Thoracic aorta (tissue), 2 donors: ENCODE measurements around the gene FHL1. TPM values are rescaled to one million over a fixed set of nuclear protein-coding genes. Genes with fewer than 3 reads are reported as not detected.
A peak's percentile ranks its signal among the peaks of the same experiment; 100 is the strongest.
"Not testable (repeated sequence)": the region's sequence is repeated elsewhere in the genome, so short reads cannot be mapped to it uniquely, and the experiment has no call there.

Source experiments
- ATAC-seq: fragments of 150-250 bp; one replicate; pipeline ENCODE4 v1.8.0; 2017; ENCODE audit warnings: low read depth; ENCODE audit not compliant: insufficient number of reproducible peaks, low FRiP score
- DNase-seq: peaks from one replicate; pipeline ENCODE4 v3.0.0-alpha.2; 2020; ENCODE audit warnings: low spot score
- H3K27ac ChIP-seq, 2 donors: fragments of 200-600 bp; sonication (generic); 1 replicate in 1 of 2; 2 replicates in 1 of 2; pipeline ENCODE4 v1.5.1; 2016; ENCODE audit warnings: mild to moderate bottlenecking in 2 of 2, moderate library complexity in 2 of 2
- H3K27me3 ChIP-seq: fragments of 200-600 bp; sonication (generic); replicated peaks from 2 replicates; pipeline ENCODE4 v1.6.0; 2016; ENCODE audit warnings: mild to moderate bottlenecking; ENCODE audit not compliant: insufficient read depth
- H3K36me3 ChIP-seq: fragments of 200-600 bp; sonication (generic); one replicate; pipeline ENCODE4 v1.5.1; 2016
- H3K4me1 ChIP-seq, 2 donors: fragments of 200-600 bp; sonication (generic); 1 replicate in 1 of 2; 2 replicates in 1 of 2; pipeline versions ENCODE4 v1.5.1 to v1.6.0; 2016; ENCODE audit warnings: low read depth in 2 of 2, mild to moderate bottlenecking in 1 of 2; ENCODE audit not compliant: control insufficient read depth in 1 of 2
- H3K4me3 ChIP-seq: fragments of 200-600 bp; sonication (generic); 2 replicates; pipeline ENCODE4 v1.5.1; 2016; ENCODE audit warnings: mild to moderate bottlenecking
- H3K9me3 ChIP-seq: fragments of 200-600 bp; sonication (generic); 2 replicates; pipeline ENCODE4 v1.5.1; 2016
- CTCF ChIP-seq: fragments of 200-600 bp; sonication (generic); IDR thresholded peaks from one replicate; pipeline ENCODE4 v1.5.1; 2019; ENCODE audit warnings: antibody characterized with exemption
- total RNA-seq, 2 donors: library from RNA; depleted of rRNA; stranded (reverse); fragments of >200 nt; gene quantifications; one replicate each; pipeline versions ENCODE4 v1.1.0 to v1.2.3, GENCODE V29; 2016

FHL1 gene
- total RNA-seq, 2 donors from 2014 or later = 1,134 to 3,147 TPM

DNA sequence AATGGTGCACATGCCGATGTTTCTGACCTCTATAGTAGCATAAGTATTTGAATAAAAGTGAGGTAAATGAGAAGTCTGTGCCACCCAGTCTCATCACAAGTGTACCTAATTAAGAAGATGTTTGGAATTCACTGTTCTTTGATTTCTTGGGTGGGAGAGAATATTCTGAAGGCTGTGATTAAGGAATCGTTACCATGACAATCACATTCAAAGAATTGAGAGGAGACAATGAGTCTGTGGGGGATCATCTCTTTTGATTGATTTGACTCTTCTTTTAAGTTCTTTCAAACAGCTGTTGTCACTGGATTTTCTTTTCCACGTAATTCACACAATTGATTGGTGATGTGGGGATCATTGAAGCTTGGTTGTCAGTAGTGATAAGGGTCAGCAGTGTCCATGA is 18.1 kb downstream of the FHL1 start:
- DNase-seq = no peak

DNA sequence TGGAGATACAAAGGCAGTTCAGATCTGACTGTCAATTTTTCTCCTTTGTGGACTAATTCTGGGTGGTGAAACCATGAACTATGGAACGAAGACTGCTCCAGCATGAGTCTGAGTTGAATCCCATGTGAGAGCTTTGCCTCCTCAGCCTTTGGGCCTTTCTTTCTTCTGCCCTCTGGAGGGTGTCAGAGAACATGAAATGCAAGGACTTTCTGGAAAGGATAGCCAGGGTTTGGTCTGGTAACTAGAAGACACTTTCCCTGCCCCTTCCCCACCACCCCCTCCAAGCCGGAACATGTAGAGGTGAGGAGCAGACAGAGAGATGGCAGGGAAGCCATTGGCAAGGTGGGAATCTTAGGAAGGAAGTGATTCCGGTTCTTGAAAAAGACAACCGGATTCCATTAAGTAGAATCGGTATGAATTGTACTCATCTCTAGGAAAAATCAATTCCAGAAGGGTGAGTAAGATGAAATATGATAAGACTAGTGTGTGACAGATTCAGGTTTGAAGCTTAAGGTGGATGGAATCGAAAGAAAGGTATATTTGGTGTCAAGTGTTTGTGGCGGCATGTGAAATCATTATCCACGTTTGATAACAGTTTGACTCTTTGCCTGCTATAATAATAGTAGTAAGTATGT is 19.0 kb downstream of the FHL1 start:
- ATAC-seq = no peak
- Histone ChIP-seq H3K36me3 (no peaks in the 10 kb centered on the region), H3K9me3 (no peaks in the 10 kb centered on the region), H3K27ac (peak overlapping the region; percentile 61 to 97), H3K27me3 (no peaks in the 10 kb centered on the region), H3K4me3 (peak overlapping the region; percentile 39), H3K4me1 (peaks cover 24 to 68% of the 10 kb centered on the region in 2 donors)
- no peak for DNase-seq
- peak; percentile 28 for TF ChIP-seq CTCF

More for the DNA sequence above, 18.1 kb downstream of the FHL1 start:
- Histone ChIP-seq H3K27ac (peak overlapping the region in 1 of 2 donors; percentile 97), H3K4me3 (no peak overlapping the region), H3K36me3 (no peaks in the 10 kb centered on the region), H3K9me3 (no peaks in the 10 kb centered on the region), H3K27me3 (no peaks in the 10 kb centered on the region), H3K4me1 (peaks cover 18 to 66% of the 10 kb centered on the region in 2 donors)
- no peak for ATAC-seq
- no peak for TF ChIP-seq CTCF

DNA sequence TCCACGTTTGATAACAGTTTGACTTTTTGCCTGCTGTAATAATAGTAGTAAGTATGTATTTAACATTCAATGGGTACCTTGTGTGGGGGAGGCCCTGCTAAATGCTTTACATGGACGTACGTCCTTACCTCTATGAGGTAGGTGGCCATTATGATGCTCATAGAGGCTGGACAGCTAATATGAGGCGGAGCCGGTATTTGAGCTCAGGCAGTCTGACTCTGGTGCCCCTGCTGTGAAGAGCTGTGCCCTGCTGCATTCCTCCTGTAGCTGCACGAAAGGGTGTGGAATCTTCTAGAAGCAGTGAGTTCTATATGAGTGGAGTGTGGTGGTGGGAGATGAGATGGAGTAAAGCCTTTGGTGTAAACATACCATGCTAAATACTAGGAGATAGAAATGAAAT is 20.7 kb downstream of the FHL1 start:
- not testable (repeated sequence) for H3K27me3 ChIP-seq, H3K36me3 ChIP-seq, H3K9me3 ChIP-seq, DNase-seq, ATAC-seq
- Histone ChIP-seq H3K27ac (peak overlapping the region; percentile 89 to 97), H3K4me3 (peak overlapping the region; percentile 41), H3K4me1 (peaks cover 17 to 66% of the 10 kb centered on the region in 2 donors)

- H3K9me3 ChIP-seq = no peaks in the 10 kb centered on the region
- H3K27me3 ChIP-seq = no peaks in the 10 kb centered on the region
- H3K4me3 ChIP-seq = peak overlapping the region; percentile 41
- no peaks in the 10 kb centered on the region for H3K36me3 ChIP-seq
- H3K27ac ChIP-seq = peak overlapping the region; percentile 89 to 97
- no peak for TF ChIP-seq CTCF
- H3K4me1 ChIP-seq = peaks cover 13 to 72% of the 10 kb centered on the region in 2 donors
- DNase-seq = peak; percentile 56
- peak; percentile 87 for ATAC-seq
Measured at GRCh38 chrX:136168929-136169735, 21.8 kb downstream of the FHL1 start.

DNA sequence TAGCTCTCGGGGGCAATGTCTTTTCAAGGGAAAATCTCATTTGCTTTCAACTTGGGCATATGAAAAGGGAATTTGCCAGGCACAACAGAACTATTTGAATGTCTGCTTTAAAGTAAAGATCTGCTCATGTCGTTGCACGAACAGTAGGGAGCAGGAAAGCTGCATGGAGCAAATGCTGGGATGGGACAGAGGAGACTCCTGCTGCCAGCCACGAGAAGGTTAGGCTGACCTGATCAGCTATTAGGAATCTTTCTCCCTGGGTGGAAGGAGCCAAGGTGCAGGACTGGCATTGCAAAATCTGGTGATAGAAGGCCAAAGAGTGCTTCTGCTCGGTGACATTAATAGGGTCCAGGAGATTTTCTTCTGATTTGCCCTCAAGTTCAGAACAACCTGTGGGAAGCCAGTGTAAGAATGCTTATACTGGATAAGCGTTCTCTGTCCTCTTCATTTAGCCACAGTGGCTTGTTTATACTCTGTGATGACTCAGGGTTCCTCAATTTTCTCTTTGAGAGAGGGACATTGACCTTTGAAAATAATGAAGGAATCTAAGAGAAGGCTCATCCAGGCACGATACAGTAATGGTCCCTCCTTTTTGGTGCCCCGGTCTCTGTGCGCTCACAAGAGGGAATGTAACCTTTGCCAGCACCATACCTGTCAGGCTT is 22.9 kb downstream of the FHL1 start:
- H3K4me1 ChIP-seq = peaks cover 24 to 74% of the 10 kb centered on the region in 2 donors
- no peaks in the 10 kb centered on the region for H3K9me3 ChIP-seq
- H3K36me3 ChIP-seq = no peaks in the 10 kb centered on the region
- H3K27ac ChIP-seq = peak overlapping the region; percentile 86 to 97
- DNase-seq (no peak), ATAC-seq (no peak)
- peak overlapping the region; percentile 21 for H3K4me3 ChIP-seq
- no peaks in the 10 kb centered on the region for H3K27me3 ChIP-seq
- TF ChIP-seq CTCF = peak; percentile 11
